Measurements from ENCODE around the gene CYP2R1.

- TF ChIP-seq CTCF (IDR thresholded peaks at IDR 0.05; ENCODE audit: insufficient read depth, low read length, poor library complexity, severe bottlenecking) (no peak), EZH2phosphoT487 (conservative IDR thresholded peaks at IDR 0.05; ENCODE audit: low read length) (no peak)
Observed at GRCh38 chr11:14914536-14914935, 22.5 kb upstream of the CYP2R1 start.

Data from SU-DHL-6 (cell line).